Activated CD8-positive, alpha-beta memory T cell treated with anti-CD3 and anti-CD28 coated beads, Interleukin-2, amount 50 U/mL, for 48 hours (primary cell): ENCODE measurements around the gene FANCI.
A peak's percentile ranks its signal among the peaks of the same experiment; 100 is the strongest.

Experiments
- DNase-seq: peaks from one replicate; pipeline ENCODE4 v3.0.0-alpha.2; 2020

FANCI gene

GRCh38 chr15:89334510-89335297 lies 90.9 kb downstream of the FANCI start, which contains the start of gene POLG:
Gene POLG (minus strand): TSS chr15:89334824. CDS start chr15:89333754, 1,070 bp downstream.
- peak; percentile 100 for DNase-seq

DNA sequence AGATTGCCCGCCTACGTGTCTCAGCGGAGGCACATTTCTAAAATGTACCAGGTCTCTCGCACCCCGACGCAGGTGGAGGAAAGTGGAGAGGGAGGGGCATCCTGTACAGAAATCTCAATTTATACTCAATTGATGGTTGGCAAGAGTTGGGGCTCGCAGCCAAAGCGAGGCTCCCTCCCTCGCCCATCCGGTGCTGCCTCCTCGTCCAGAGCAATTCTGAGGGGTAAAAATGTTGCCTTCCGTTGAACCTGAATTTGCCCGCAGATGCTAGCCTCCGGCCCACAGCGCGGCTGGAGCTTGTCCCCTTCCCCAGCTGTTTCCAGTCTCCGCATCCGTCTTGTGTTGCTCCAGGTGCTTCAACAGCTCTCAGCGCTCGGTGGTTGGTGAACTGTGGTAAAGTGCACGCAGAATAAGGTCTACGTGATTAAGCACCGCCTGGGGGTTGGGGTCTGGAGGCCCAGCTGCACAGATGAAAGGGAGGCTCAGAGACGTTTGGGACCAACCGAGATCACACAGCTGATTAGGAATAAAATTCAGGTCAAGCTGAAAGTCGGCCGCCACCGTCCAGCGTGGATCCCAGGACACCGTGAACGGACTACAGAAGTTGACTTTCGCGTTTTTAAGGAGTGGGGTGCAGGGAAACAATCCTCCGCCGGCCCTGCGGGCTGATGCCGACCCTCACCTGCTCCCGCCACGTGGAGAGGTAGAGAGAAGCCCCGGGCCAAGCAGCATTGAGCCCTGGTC lies 91.7 kb downstream of the FANCI start:
- DNase-seq, result no peak

DNA sequence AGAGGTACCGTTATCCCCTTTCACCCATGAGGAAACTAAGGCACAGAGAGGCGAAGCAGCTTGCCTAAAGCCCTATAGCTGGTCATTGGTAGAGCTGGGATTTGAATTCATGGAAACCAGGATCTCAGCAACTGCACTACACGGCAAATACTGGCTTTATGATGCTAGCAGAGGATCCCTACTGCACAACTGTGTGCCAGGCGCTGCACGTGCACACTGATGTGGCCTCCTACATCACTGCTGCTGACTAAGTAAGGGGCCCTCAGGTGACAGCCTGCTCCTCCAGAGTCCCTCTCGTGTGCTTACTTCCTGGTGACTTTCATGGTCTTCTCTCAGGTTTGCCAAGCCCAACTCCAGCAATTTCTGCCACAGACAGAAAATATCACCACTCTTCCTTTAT lies 94.3 kb downstream of the FANCI start:
- DNase-seq, result peak; percentile 53

DNA sequence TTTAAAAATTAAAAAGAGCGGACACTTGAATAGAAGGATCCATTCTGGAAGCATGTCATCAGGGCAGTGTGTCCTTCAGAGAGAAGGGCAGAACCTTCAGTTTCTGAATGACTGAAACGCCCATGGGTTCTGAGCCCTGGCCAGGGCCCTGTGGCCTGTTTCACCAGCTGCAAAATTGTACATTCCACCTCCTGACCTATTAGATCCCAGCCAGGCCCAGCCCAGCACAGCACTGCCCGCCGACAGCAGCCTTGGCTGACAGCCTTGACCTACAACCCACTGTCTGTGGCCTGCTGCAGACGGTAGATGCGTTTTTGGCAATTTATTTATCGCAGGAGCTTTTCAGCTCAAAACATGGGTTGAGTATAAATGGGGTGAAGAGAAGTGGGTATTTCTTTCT lies 96.8 kb downstream of the FANCI start:
- no peak for DNase-seq

DNA sequence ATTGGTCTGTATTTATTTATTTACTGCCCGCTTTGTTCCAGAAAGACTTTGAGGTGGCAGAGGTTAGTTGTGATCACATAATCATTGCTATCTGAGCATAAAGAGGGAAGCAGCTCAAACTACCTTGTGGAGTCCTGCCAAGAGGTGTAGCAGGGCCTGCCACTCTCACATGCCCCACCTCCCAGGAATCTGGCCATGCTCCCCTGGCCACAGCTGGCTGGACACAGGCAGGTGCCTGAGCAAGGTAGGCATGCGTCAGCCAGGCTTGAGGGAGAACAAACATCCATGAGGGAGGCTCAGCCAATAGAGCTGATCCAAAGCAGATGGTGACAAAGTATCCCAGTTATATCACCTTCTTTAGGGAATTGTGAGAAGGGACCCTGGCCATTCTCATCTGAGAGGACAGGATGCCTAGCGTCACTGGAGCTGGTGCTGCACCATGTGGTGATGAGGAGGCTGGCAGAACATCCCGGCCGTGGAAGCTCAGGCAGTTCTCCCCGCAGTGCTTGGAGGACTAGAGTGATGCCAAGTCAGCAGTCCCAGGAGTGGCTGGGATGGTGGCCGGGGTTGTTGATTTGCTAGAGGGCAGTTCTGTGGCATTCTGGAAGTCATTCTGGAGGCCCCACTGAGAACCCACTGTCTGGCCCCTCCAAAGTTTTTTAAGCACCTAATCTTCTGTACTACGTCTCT lies 97.7 kb downstream of the FANCI start:
- no peak for DNase-seq

- DNase-seq, result no peak
Measured at GRCh38 chr15:89342840-89343239, 99.1 kb downstream of the FANCI start.

DNA sequence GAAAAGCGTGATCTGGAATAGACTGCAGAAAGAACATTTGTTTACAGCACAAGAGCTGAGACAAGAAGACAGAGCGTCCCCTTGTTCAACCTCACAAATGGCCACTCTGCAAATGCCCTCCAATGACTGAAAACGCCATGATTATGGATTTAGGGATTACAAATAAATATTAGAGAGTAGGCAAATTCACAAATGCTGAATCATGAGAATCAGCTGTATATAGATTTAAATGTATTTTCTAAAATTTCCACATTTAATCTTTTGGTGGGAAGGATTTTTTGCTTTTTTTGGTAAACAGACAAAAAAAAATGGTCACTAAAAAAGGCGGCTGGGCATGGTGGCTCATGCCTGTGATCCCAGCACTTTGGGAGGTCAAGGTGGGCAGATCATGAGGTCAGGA lies 101.5 kb downstream of the FANCI start:
- DNase-seq, result no peak

DNA sequence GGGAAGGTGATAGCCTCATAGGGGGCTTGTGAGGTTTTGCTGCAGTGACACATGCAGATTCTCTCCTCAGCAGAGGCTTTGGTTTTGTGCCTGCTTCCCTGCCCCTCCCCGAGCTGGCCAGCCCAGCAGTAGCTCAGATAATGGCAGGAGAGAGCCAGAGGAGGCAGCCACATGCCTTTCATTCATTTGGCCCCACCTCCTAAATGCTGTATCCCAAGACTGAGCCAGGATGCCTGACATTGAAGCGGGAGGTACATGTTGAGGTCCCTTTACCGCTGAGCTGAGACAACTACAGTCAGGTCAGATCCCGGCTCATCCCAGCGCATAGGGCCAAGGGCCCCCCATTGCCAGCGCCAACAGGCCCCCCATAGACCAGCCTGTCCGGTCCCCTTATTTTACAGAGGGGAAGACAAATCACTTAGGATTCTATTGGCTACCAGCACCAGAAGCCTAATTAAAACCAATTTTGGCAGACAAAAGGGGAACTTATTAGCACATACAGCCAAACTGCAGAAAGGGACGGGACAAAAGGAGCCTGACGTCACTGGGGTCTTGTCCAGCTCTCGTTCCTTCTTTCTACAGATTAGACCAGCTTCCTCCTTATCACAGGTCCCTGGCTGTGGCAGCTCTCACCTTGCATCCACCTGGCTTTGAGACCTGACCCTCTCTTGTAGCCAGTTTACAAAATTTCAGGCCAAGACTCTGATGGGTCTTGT lies 102.9 kb downstream of the FANCI start:
- no peak for DNase-seq

DNA sequence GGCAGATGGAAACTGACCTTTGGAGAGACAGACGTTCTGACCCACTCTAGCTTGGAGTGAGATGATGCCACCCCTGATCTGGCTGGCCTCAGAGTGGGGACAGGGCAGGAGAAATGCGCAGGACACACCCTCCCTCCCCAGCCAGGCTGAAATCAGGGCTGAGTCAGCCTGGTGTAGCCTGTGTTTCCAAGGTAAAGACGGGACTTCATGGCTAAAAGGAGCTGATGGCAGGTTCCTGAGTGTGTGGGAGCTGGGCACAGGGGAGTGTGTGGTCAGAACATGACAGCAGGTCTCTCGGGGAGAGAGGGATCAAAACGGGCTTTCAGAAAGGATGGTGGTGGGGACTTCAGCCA lies 105.4 kb downstream of the FANCI start:
- no peak for DNase-seq

- DNase-seq, result no peak
Measured at GRCh38 chr15:89352476-89352875, 108.7 kb downstream of the FANCI start.

DNA sequence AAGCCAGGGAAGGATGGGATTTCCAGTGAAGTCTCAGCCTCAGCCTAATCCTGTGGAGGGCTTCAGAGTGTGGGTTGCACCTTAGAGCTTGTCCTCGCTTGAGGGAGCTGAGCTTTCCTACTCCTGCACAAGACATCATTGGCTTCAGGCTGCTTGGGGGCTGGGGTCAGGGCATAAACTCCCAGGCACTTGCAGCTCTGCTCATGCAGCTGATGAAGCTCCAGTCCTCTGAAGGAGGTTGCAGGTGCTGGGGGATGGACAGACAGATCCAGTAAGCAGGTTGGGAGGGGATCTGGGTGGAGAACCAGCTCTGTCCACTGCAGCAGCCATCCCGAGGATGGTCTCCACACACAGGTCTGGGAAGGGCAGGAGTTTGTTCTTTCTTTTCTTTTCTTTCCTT lies 110.2 kb downstream of the FANCI start:
- DNase-seq, result no peak

DNA sequence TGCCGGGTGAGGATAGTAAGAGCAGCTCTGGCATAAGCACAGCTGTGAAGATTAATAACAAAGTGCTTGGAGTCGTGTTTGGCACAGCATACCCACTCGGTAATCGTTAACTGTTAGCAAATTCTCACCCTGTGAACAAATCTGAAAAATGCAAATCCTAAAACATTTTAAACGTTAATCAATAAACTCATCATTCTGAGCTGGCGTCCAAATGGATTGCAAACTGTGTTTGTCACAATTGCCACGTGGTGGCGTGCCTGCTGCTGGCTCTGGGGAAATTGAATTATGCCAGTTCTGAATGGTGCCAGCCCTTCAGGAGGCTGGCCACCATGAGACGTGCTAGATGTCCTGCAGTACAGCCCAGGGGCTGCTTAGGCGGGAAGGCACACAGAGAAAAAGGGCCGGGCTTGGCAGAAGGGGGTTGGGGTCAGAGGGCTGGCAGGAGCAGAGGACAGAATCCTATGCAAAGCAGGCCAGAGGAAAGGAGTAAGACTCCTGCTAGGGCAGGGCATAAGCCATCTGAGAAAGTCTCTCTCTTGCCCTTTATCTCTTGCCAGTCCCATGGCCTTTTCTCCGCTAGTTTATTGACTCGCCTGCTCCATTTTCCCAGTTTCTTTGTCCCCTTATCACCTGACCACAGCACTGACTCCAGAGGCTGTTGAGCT lies 113.0 kb downstream of the FANCI start:
- DNase-seq, result peak; percentile 51

DNA sequence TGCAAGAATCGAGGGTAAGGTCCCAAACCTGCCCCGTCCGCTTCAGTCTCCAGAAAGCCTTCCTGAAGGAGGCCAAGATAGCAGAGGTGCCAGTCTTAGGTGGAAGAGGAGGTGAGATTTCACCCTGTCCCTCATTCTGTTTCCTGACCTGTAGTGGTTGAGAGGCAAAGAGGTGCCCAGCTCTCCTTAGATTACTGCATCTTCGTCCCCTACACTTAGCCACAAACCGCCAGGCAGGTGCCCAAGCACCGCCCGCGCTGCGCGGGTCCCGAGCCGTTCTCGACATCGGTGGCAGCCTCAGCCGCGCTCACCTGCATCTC lies 114.6 kb downstream of the FANCI start:
- DNase-seq, result no peak

DNA sequence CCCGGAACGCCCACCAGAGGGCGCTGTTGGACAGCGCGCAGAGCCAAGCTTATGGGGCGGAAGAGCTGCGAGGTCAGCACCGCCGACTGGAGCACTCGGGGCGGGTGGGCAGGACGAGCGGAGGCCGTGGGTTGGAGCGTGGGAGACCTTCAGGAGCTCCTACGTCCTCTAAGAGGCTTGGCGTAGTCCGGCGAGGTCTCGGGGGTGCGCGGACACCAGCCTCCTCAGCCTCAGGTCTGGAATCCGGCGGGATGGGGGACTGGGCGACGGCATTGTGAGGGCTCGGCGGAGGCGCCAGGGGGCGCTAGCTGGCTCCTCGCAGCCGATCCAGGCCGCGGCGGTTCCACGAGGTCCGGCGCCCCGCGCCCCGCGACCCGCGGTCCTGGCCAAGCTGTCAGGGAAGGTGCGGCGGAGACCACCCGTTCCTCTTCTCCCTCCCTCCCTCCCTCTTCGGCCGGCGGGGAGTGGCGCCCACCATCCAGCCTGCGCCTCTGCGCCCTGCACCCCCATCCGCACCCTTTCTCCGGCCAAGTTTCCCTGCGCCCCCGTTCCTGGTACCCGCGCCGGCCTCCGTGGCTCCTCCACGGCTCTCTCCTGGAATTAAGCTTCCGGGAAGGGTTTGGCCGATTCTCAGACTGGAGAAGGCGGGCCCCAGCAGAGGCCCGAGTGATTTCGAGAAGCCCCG lies 115.1 kb downstream of the FANCI start:
- DNase-seq, result peak; percentile 97

GRCh38 chr15:89359471-89360293 lies 115.9 kb downstream of the FANCI start:
- DNase-seq, result no peak

- DNase-seq, result no peak
Measured at GRCh38 chr15:89360294-89360971, 116.7 kb downstream of the FANCI start.

DNA sequence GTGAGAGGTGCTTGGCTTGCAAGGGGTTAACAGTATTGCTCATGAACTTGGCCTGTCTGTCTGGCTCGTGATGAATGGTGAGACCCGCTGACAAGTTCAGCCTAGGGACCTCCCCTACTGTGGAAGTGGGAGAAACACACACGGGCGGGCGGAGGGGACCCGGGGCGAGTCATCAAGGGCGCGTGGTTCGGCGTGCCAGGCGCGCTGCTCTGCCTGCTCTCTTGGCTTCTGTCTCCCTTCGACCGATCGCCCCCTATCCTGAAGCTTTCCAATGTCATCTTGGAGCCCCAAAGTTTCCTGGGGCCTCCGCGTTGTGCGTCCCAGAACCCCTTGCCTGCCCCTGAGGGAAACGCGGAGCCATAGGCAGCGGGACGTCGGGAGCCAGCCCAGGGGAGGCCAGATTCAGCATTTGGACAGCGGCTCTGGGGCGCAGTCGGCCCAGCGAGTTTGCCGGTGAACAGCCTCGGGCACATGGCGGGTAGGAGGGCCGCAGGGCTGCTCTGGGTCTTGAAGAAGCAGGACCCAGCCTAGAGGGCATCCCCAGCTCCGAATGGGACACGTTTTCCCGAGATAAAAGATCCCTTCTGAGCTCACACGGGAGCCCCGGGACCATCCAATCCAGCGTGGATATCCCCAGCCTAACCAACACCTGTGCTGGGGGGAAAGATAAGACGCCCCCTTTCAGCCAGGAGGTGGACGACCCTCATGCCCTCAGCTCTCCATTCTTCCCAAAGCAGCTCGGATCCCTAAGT lies 117.8 kb downstream of the FANCI start:
- DNase-seq, result peak; percentile 84

DNA sequence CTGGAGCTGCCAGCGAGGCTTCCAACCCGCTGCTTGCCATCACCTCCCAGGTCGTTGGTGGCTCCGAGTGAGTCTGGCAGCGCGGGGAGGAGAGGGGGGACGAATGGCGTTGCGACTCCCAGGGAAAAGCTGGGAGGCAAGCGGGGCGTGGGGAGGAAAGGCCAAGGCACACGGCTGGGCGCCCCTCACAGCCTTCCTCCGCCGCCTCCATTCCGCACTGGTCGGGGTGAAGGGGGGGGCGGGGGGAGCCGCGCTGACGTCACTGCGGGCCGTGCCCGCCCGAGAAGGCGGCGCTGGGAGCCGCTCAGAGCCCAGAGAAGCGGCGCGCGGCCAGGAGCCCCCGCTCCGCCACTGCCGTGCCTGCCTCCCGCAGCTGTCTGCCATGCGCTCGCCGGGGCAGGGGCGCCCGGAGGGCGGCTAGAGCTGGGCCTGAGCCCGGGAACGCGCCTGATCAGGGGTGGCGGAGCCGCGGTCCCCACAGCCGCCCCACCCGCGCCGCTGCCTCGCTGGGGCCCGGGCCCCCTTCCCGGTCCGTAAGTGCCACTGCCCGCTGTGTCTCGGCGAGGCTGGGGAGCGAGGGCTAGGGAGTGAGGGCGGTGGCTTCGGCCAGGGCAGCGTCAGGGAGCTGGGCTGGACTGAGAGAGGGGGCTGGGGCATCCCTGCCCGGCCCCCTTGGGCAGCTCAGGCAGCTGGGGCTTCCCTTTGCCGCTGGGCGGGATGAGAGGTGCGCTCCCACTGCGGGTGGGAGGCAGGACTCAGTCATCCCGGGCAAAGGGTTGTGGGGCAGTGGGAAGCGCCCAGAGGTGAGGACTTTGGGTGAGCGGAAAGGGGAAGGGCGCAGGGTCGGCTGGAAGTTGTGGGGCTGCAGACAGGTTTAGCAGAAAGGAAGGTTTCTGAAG lies 118.7 kb downstream of the FANCI start:
- peak; percentile 55 for DNase-seq

- no peak for DNase-seq
Measured at GRCh38 chr15:89363133-89363532, 119.4 kb downstream of the FANCI start.
